Left ventricle myocardium inferior (tissue), 1 donor: Measurements from ENCODE around the gene SLC34A1. TPM values are rescaled to one million over a fixed set of nuclear protein-coding genes. Genes with fewer than 3 reads are reported as not detected.

Experiments used
- DNase-seq: peaks from one replicate; pipeline ENCODE4 v3.0.0-alpha.2; 2020
- H3K27ac ChIP-seq: fragments of 200-600 bp; replicated peaks from 2 replicates; pipeline ENCODE4 v1.8.0; 2021
- H3K27me3 ChIP-seq: fragments of 200-600 bp; 2 replicates; pipeline ENCODE4 v1.8.0; 2021; ENCODE audit warnings: low read depth
- H3K36me3 ChIP-seq: fragments of 200-600 bp; 2 replicates; pipeline ENCODE4 v1.8.0; 2021
- H3K4me1 ChIP-seq: fragments of 200-600 bp; 2 replicates; pipeline ENCODE4 v1.8.0; 2021
- H3K4me3 ChIP-seq: fragments of 200-600 bp; 2 replicates; pipeline ENCODE4 v1.8.0; 2021; ENCODE audit warnings: mild to moderate bottlenecking, moderate library complexity
- H3K9me3 ChIP-seq: fragments of 200-600 bp; replicated peaks from 2 replicates; pipeline ENCODE4 v1.8.0; 2021
- CTCF ChIP-seq: fragments of 200-600 bp; IDR thresholded peaks from 2 replicates; pipeline ENCODE4 v1.8.0; 2021; ENCODE audit warnings: antibody characterized with exemption, mild to moderate bottlenecking, borderline replicate concordance
- intact Hi-C: fragments of 100-400 bp; cut with micrococcal nuclease; formaldehyde crosslinking; loops from one replicate; pipeline ENCODE4 v1.11.0; 2022
- total RNA-seq: library from RNA; stranded (reverse); fragmentation: NEBNext Ultra II Directional; extraction: Animal tissue kit (Norgen Biotek cat#: 25700); gene quantifications from one replicate; pipeline ENCODE4 v1.2.1, GENCODE V29; 2021
- donor health status: DM: no; HTN: yes; CAD: no; lungs with severe emphysema.

Gene SLC34A1
- total RNA-seq, 1 donor from 2014 or later: not detected

GRCh38 chr5:177430140-177430951 lies 46.1 kb downstream of the SLC34A1 start:
- H3K27me3 ChIP-seq: no peaks in the 10 kb centered on the region
- DNase-seq: no peak
- intact Hi-C loops: no loop called here
- H3K4me1 ChIP-seq: peaks cover 50% of the 10 kb centered on the region
- H3K36me3 ChIP-seq: peaks cover 38% of the 10 kb centered on the region
- no peak overlapping the region for H3K4me3 ChIP-seq
- no peaks in the 10 kb centered on the region for H3K9me3 ChIP-seq
- H3K27ac ChIP-seq: no peak overlapping the region
- no peak for TF ChIP-seq CTCF

GRCh38 chr5:177430972-177431316 lies 46.7 kb downstream of the SLC34A1 start:
- H3K9me3 ChIP-seq: no peaks in the 10 kb centered on the region
- peaks cover 44% of the 10 kb centered on the region for H3K4me1 ChIP-seq
- TF ChIP-seq CTCF: no peak
- H3K36me3 ChIP-seq: peaks cover 44% of the 10 kb centered on the region
- intact Hi-C loops: no loop called here
- peak overlapping the region; percentile 61 for H3K27ac ChIP-seq
- no peak for DNase-seq
- no peak overlapping the region for H3K4me3 ChIP-seq
- no peaks in the 10 kb centered on the region for H3K27me3 ChIP-seq

GRCh38 chr5:177431317-177432142 lies 47.3 kb downstream of the SLC34A1 start:
- H3K4me3 ChIP-seq: no peak overlapping the region
- H3K27me3 ChIP-seq: no peaks in the 10 kb centered on the region
- peaks cover 43% of the 10 kb centered on the region for H3K4me1 ChIP-seq
- H3K27ac ChIP-seq: peak overlapping the region; percentile 61
- no peaks in the 10 kb centered on the region for H3K9me3 ChIP-seq
- peak; percentile 36 for DNase-seq
- no peak for TF ChIP-seq CTCF
- intact Hi-C loops: no loop called here
- peaks cover 50% of the 10 kb centered on the region for H3K36me3 ChIP-seq

- peak; percentile 36 for TF ChIP-seq CTCF
- H3K27me3 ChIP-seq: no peaks in the 10 kb centered on the region
Observed at GRCh38 chr5:177432143-177432838, 48.1 kb downstream of the SLC34A1 start.

GRCh38 chr5:177432839-177433657 lies 48.8 kb downstream of the SLC34A1 start:
- H3K27me3 ChIP-seq: no peaks in the 10 kb centered on the region
- H3K27ac ChIP-seq: peak overlapping the region; percentile 33
- intact Hi-C loops: no loop called here
- peaks cover 63% of the 10 kb centered on the region for H3K36me3 ChIP-seq
- no peak for DNase-seq
- TF ChIP-seq CTCF: no peak
- peaks cover 29% of the 10 kb centered on the region for H3K4me1 ChIP-seq
- H3K4me3 ChIP-seq: no peak overlapping the region
- no peaks in the 10 kb centered on the region for H3K9me3 ChIP-seq

More at GRCh38 chr5:177432143-177432838, 48.1 kb downstream of the SLC34A1 start:
- no peaks in the 10 kb centered on the region for H3K9me3 ChIP-seq
- H3K4me1 ChIP-seq: peaks cover 37% of the 10 kb centered on the region
- H3K36me3 ChIP-seq: peaks cover 55% of the 10 kb centered on the region
- no peak overlapping the region for H3K4me3 ChIP-seq
- intact Hi-C loops: no loop called here
- peak overlapping the region; percentile 61 for H3K27ac ChIP-seq
- peak; percentile 64 for DNase-seq
